H9 (cell line): ENCODE results near the gene FGF9. TPM values are rescaled to one million over a fixed set of nuclear protein-coding genes. Genes with fewer than 3 reads are reported as not detected.

ENCODE experiments used
- DNase-seq: peaks from one replicate; pipeline ENCODE4 v3.0.0-alpha.2; 2017
- H2AFZ ChIP-seq: one replicate; pipeline ENCODE4 v1.6.1; 2013; ENCODE audit warnings: mild to moderate bottlenecking, low read length, control low read depth, moderate library complexity
- H2AK5ac ChIP-seq: 2 replicates; pipeline ENCODE4 v1.6.1; 2013; ENCODE audit warnings: low read length, control low read depth, mixed read lengths; ENCODE audit not compliant: insufficient read length
- H2BK120ac ChIP-seq: one replicate; pipeline ENCODE4 v1.6.1; 2013; ENCODE audit warnings: low read depth, mild to moderate bottlenecking, low read length, control low read depth, inconsistent platforms; ENCODE audit not compliant: poor library complexity, severe bottlenecking
- H2BK12ac ChIP-seq: 2 replicates; pipeline ENCODE4 v1.6.1; 2013; ENCODE audit warnings: low read length, control low read depth, mixed read lengths, low read depth; ENCODE audit not compliant: insufficient read length
- H2BK15ac ChIP-seq: 2 replicates; pipeline ENCODE4 v1.6.1; 2013; ENCODE audit warnings: low read depth, low read length, control low read depth
- H2BK20ac ChIP-seq: one replicate; pipeline ENCODE4 v1.6.1; 2013; ENCODE audit warnings: low read depth, mild to moderate bottlenecking, low read length, control low read depth, inconsistent platforms; ENCODE audit not compliant: poor library complexity, severe bottlenecking
- H2BK5ac ChIP-seq: 2 replicates; pipeline ENCODE4 v1.6.1; 2013; ENCODE audit warnings: low read length, control low read depth, mixed read lengths; ENCODE audit not compliant: insufficient read length
- H3K14ac ChIP-seq: 2 replicates; pipeline ENCODE4 v1.6.1; 2013; ENCODE audit warnings: low read length, control low read depth; ENCODE audit not compliant: insufficient read depth
- H3K18ac ChIP-seq: 2 replicates; pipeline ENCODE4 v1.6.1; 2013; ENCODE audit warnings: low read depth, mild to moderate bottlenecking, mixed read lengths, low read length, control low read depth; ENCODE audit not compliant: insufficient read length
- H3K23ac ChIP-seq: 2 replicates; pipeline ENCODE4 v1.6.1; 2013; ENCODE audit warnings: low read length, control low read depth, mixed read lengths, low read depth; ENCODE audit not compliant: insufficient read length
- H3K23me2 ChIP-seq: 2 replicates; pipeline ENCODE4 v1.6.1; 2013; ENCODE audit warnings: low read depth, mild to moderate bottlenecking, mixed read lengths, low read length, control low read depth; ENCODE audit not compliant: insufficient read length, poor library complexity, severe bottlenecking
- H3K27ac ChIP-seq: 2 replicates; pipeline ENCODE4 v1.5.1; 2013; ENCODE audit warnings: low read length, control low read depth, mixed read lengths, low read depth; ENCODE audit not compliant: insufficient read length
- H3K27me3 ChIP-seq: 2 replicates; pipeline ENCODE4 v1.6.1; 2013; ENCODE audit warnings: low read length, control low read depth, inconsistent platforms; ENCODE audit not compliant: insufficient read depth
- H3K4ac ChIP-seq: 2 replicates; pipeline ENCODE4 v1.6.1; 2013; ENCODE audit warnings: low read depth, mild to moderate bottlenecking, control low read depth, inconsistent platforms, low read length, moderate library complexity
- H3K4me1 ChIP-seq: 2 replicates; pipeline ENCODE4 v1.6.1; 2013; ENCODE audit warnings: low read length, control low read depth, inconsistent platforms; ENCODE audit not compliant: insufficient read depth
- H3K4me2 ChIP-seq: 2 replicates; pipeline ENCODE4 v1.6.1; 2013; ENCODE audit warnings: low read length, control low read depth, mixed read lengths; ENCODE audit not compliant: insufficient read length, insufficient read depth
- H3K56ac ChIP-seq: 2 replicates; pipeline ENCODE4 v1.6.1; 2013; ENCODE audit warnings: low read depth, mild to moderate bottlenecking, mixed read lengths, low read length, control low read depth; ENCODE audit not compliant: insufficient read length
- H3K79me1 ChIP-seq: 2 replicates; pipeline ENCODE4 v1.6.1; 2013; ENCODE audit warnings: low read depth, mild to moderate bottlenecking, moderate library complexity, low read length, control low read depth, inconsistent platforms; ENCODE audit not compliant: insufficient read depth, poor library complexity, severe bottlenecking
- H3K79me2 ChIP-seq: 2 replicates; pipeline ENCODE4 v1.6.1; 2013; ENCODE audit warnings: low read length, control low read depth, inconsistent platforms; ENCODE audit not compliant: insufficient read depth
- H3K9ac ChIP-seq: 2 replicates; pipeline ENCODE4 v1.6.1; 2013; ENCODE audit warnings: low read length, control low read depth, mixed read lengths; ENCODE audit not compliant: insufficient read length; ENCODE audit errors: extremely low read depth
- H3K9me3 ChIP-seq: one replicate; pipeline ENCODE4 v1.6.1; 2013; ENCODE audit warnings: low read depth, low read length, inconsistent platforms; ENCODE audit not compliant: control insufficient read depth
- H3T11ph ChIP-seq: one replicate; pipeline ENCODE4 v1.6.1; 2013; ENCODE audit warnings: mild to moderate bottlenecking, low read length, control low read depth, inconsistent platforms
- H4K20me1 ChIP-seq: one replicate; pipeline ENCODE4 v1.6.1; 2013; ENCODE audit not compliant: control insufficient read depth, insufficient read length, insufficient read depth
- H4K5ac ChIP-seq: 2 replicates; pipeline ENCODE4 v1.6.1; 2013; ENCODE audit warnings: low read depth, mild to moderate bottlenecking, mixed read lengths, low read length, control low read depth; ENCODE audit not compliant: insufficient read length
- H4K8ac ChIP-seq: replicated peaks from 2 replicates; pipeline ENCODE4 v1.6.1; 2013; ENCODE audit warnings: low read length, control low read depth, mixed read lengths, low read depth; ENCODE audit not compliant: insufficient read length
- H4K91ac ChIP-seq: 2 replicates; pipeline ENCODE4 v1.6.1; 2013; ENCODE audit warnings: low read depth, mild to moderate bottlenecking, moderate library complexity, mixed read lengths, low read length, control low read depth; ENCODE audit not compliant: insufficient read length
- H3K27ac Mint-ChIP-seq, 3 experiments: 2 replicates in 2 of 3; 3 replicates in 1 of 3; pipeline ENCODE4 v1.8.0; 2020 to 2021; ENCODE audit warnings: mixed read lengths in 3 of 3, mild to moderate bottlenecking in 1 of 3, moderate library complexity in 1 of 3
- H3K27me3 Mint-ChIP-seq: 2 replicates; pipeline ENCODE4 v1.8.0; 2021; ENCODE audit warnings: low read depth, mild to moderate bottlenecking, moderate library complexity, mixed read lengths
- H3K36me3 Mint-ChIP-seq, 3 experiments: 2 replicates in 2 of 3; 3 replicates in 1 of 3; pipeline ENCODE4 v1.8.0; 2020 to 2021; ENCODE audit warnings: low read depth in 3 of 3, mixed read lengths in 3 of 3; ENCODE audit not compliant: insufficient read depth in 1 of 3
- H3K4me1 Mint-ChIP-seq, 2 experiments: 2 replicates each; pipeline ENCODE4 v1.8.0; 2020; ENCODE audit warnings: mixed read lengths in 2 of 2
- H3K4me3 Mint-ChIP-seq, 2 experiments: 2 replicates in 1 of 2; 3 replicates in 1 of 2; pipeline ENCODE4 v1.8.0; 2020 to 2021; ENCODE audit warnings: mild to moderate bottlenecking in 2 of 2, mixed read lengths in 2 of 2, moderate library complexity in 1 of 2
- H3K9me3 Mint-ChIP-seq, 2 experiments: 2 replicates in 1 of 2; 3 replicates in 1 of 2; pipeline ENCODE4 v1.8.0; 2020; ENCODE audit warnings: mild to moderate bottlenecking in 2 of 2, mixed read lengths in 2 of 2, moderate library complexity in 1 of 2
- WGBS: extraction: QIAGEN DNeasy Blood & Tissue Kit; methylation state at CpG from one replicate; pipeline ENCODE4 v1.1.7; 2013; ENCODE audit warnings: missing lambda C conversion rate, low lambda C conversion rate, mixed read lengths; ENCODE audit not compliant: insufficient read length; ENCODE audit errors: extremely low coverage; 5-methylcytosine and 5-hydroxymethylcytosine counted together
- total RNA-seq: library from RNA; stranded (reverse); gene quantifications from 2 replicates; pipeline ENCODE4 v1.2.1, GENCODE V29; 2021
- TF ChIP-seq, protein P1 (sequence below): fragments of 200-600 bp; sonication (generic); conservative IDR thresholded peaks from 3 replicates; pipeline ENCODE4 v1.8.0; 2021; ENCODE audit warnings: antibody characterized with exemption, mild to moderate bottlenecking

The FGF9 gene
- total RNA-seq, 1 experiment from 2014 or later, result 0.22 TPM

- H3K27me3 Mint-ChIP-seq, result peaks cover 2% of the 10 kb centered on the region
- Histone ChIP-seq H3T11ph (no peak overlapping the region), H3K27me3 (no peaks in the 10 kb centered on the region), H2BK20ac (no peak overlapping the region), H3K56ac (no peak overlapping the region), H3K9ac (no peak overlapping the region), H4K8ac (no peak overlapping the region), H4K91ac (no peak overlapping the region), H3K18ac (no peak overlapping the region), H4K5ac (no peak overlapping the region), H3K27ac (no peak overlapping the region), H3K79me2 (no peaks in the 10 kb centered on the region), H2AK5ac (no peak overlapping the region), H2BK15ac (no peak overlapping the region), H3K23me2 (no peaks in the 10 kb centered on the region), H3K23ac (no peak overlapping the region), H2AFZ (no peak overlapping the region), H2BK120ac (no peak overlapping the region), H2BK12ac (no peak overlapping the region), H2BK5ac (no peak overlapping the region), H3K4me1 (no peaks in the 10 kb centered on the region), H3K4ac (no peak overlapping the region), H3K14ac (no peak overlapping the region), H3K79me1 (no peaks in the 10 kb centered on the region), H3K4me2 (no peak overlapping the region), H4K20me1 (no peaks in the 10 kb centered on the region), H3K9me3 (no peaks in the 10 kb centered on the region)
- H3K27ac Mint-ChIP-seq, result no peak overlapping the region
- no peaks in the 10 kb centered on the region for H3K36me3 Mint-ChIP-seq
- no peak overlapping the region for H3K4me3 Mint-ChIP-seq
- no peaks in the 10 kb centered on the region for H3K4me1 Mint-ChIP-seq
- H3K9me3 Mint-ChIP-seq, result no peaks in the 10 kb centered on the region; a peak in 1 of 5 replicates
- TF ChIP-seq, protein P1, sequence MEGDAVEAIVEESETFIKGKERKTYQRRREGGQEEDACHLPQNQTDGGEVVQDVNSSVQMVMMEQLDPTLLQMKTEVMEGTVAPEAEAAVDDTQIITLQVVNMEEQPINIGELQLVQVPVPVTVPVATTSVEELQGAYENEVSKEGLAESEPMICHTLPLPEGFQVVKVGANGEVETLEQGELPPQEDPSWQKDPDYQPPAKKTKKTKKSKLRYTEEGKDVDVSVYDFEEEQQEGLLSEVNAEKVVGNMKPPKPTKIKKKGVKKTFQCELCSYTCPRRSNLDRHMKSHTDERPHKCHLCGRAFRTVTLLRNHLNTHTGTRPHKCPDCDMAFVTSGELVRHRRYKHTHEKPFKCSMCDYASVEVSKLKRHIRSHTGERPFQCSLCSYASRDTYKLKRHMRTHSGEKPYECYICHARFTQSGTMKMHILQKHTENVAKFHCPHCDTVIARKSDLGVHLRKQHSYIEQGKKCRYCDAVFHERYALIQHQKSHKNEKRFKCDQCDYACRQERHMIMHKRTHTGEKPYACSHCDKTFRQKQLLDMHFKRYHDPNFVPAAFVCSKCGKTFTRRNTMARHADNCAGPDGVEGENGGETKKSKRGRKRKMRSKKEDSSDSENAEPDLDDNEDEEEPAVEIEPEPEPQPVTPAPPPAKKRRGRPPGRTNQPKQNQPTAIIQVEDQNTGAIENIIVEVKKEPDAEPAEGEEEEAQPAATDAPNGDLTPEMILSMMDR, result no peak
- no peak for DNase-seq
- no CpG with 5 or more reads among the region's 2 CpGs for WGBS
Measured at GRCh38 chr13:21690955-21691354, 20.1 kb downstream of the FGF9 start.
